Measurements from ENCODE around the gene GPC6. TPM values are rescaled to one million over a fixed set of nuclear protein-coding genes. Genes with fewer than 3 reads are reported as not detected.

GPC6 gene
- polyA plus RNA-seq, 2 of the 4 experiments (the other 2 are of a cell fraction), result 8.0 to 14.4 TPM

GRCh38 chr13:93183302-93183701 lies 43.3 kb upstream of the GPC6 start:
- Histone ChIP-seq H3K4me3 (no peak overlapping the region), H3K27ac (no peak overlapping the region), H3K4me1 (no peaks in the 10 kb centered on the region), H3K4me2 (no peak overlapping the region), H3K9me3 (no peaks in the 10 kb centered on the region)
- no peak for ATAC-seq
- 17% methylated on average over 1 of the region's 1 CpG for WGBS (ENCODE audit: missing lambda C conversion rate)
- no peak for DNase-seq (ENCODE audit: low read depth in 1 of 2, low spot score in 1 of 2)
- ChIA-PET CTCF (no interaction called here), POLR2A (no interaction called here)
- TF ChIP-seq JUN (IDR thresholded peaks at IDR 0.05), result no peak
- TF ChIP-seq, protein P1, sequence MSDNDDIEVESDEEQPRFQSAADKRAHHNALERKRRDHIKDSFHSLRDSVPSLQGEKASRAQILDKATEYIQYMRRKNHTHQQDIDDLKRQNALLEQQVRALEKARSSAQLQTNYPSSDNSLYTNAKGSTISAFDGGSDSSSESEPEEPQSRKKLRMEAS (IDR thresholded peaks at IDR 0.05), result no peak
- no peak for TF ChIP-seq TP53 (CRISPR knock-in tag; IDR thresholded peaks at IDR 0.05)
- TF ChIP-seq CBX8 (IDR thresholded peaks at IDR 0.05), result no peak
- TF ChIP-seq FOXS1 (CRISPR knock-in tag; IDR thresholded peaks at IDR 0.05), result no peak
- no peak for TF ChIP-seq CEBPB (IDR thresholded peaks at IDR 0.05)
- TF ChIP-seq ESRRA (IDR thresholded peaks at IDR 0.05; ENCODE audit: borderline replicate concordance, low read length), result no peak
- TF ChIP-seq HDAC2 (IDR thresholded peaks at IDR 0.05), result no peak
- TF ChIP-seq NR3C1 (IDR thresholded peaks at IDR 0.05), result no peak
- no peak for TF ChIP-seq ZFP36 (IDR thresholded peaks at IDR 0.05; ENCODE audit: borderline replicate concordance, partially characterized antibody)
- no peak for TF ChIP-seq FOSB (CRISPR knock-in tag; IDR thresholded peaks at IDR 0.05)
- TF ChIP-seq TFCP2L1 (CRISPR knock-in tag; IDR thresholded peaks at IDR 0.05), result no peak
- no peak for FAIRE-seq

- TF ChIP-seq FOSB (CRISPR knock-in tag; IDR thresholded peaks at IDR 0.05) (no peak), NPAS2 (CRISPR knock-in tag; IDR thresholded peaks at IDR 0.05; ENCODE audit: borderline replicate concordance) (no peak), FOSL2 (IDR thresholded peaks at IDR 0.05) (no peak), FOSL2 (CRISPR knock-in tag; IDR thresholded peaks at IDR 0.05) (no peak), EHMT2 (IDR thresholded peaks at IDR 0.05; ENCODE audit: low read depth) (no peak), RCOR1 (IDR thresholded peaks at IDR 0.05; ENCODE audit: low read depth, low read length) (no peak), CTCF (IDR thresholded peaks at IDR 0.05) (no peak), KDM1A (IDR thresholded peaks at IDR 0.05; ENCODE audit: low read depth) (no peak), KDM5A (IDR thresholded peaks at IDR 0.05) (no peak), ZFP36 (IDR thresholded peaks at IDR 0.05; ENCODE audit: borderline replicate concordance, partially characterized antibody) (no peak), POLR2A (IDR thresholded peaks at IDR 0.05; ENCODE audit: low read length) (no peak), RAD21 (conservative IDR thresholded peaks at IDR 0.05 in 1 of 2, IDR thresholded peaks at IDR 0.05 in 1 of 2) (no peak), ELK1 (IDR thresholded peaks at IDR 0.05; ENCODE audit: low read depth, low read length) (no peak), HOXA7 (CRISPR knock-in tag; IDR thresholded peaks at IDR 0.05) (no peak), HOXB5 (CRISPR knock-in tag; IDR thresholded peaks at IDR 0.05) (no peak), BHLHE40 (IDR thresholded peaks at IDR 0.05; ENCODE audit: low read depth, low read length) (no peak), HEYL (CRISPR knock-in tag; IDR thresholded peaks at IDR 0.05) (no peak), PBX3 (IDR thresholded peaks at IDR 0.05) (no peak)
- TF ChIP-seq, protein P2, sequence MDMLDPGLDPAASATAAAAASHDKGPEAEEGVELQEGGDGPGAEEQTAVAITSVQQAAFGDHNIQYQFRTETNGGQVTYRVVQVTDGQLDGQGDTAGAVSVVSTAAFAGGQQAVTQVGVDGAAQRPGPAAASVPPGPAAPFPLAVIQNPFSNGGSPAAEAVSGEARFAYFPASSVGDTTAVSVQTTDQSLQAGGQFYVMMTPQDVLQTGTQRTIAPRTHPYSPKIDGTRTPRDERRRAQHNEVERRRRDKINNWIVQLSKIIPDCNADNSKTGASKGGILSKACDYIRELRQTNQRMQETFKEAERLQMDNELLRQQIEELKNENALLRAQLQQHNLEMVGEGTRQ (IDR thresholded peaks at IDR 0.05), result no peak
- TF ChIP-seq, protein P1 (IDR thresholded peaks at IDR 0.05), result no peak
- no peak overlapping the region for H3K27ac ChIP-seq
- CTCF ChIA-PET, result interaction anchor here (1.0 kb wide), 1 partner anchor 38 kb away, joined by 3 read pairs; no protein-coding TSS in a partner anchor
Measured at GRCh38 chr13:93190006-93190405, 36.6 kb upstream of the GPC6 start.

More at GRCh38 chr13:93190006-93190405, 36.6 kb upstream of the GPC6 start:
- Histone ChIP-seq H3K4me2 (no peak overlapping the region), H3K4me3 (no peak overlapping the region), H3K9me3 (no peaks in the 10 kb centered on the region), H3K4me1 (no peaks in the 10 kb centered on the region)
- POLR2A ChIA-PET, result no interaction called here
- ATAC-seq (no peak), FAIRE-seq (no peak), DNase-seq (ENCODE audit: low read depth in 1 of 2, low spot score in 1 of 2) (no peak)
- WGBS (ENCODE audit: missing lambda C conversion rate), result 20% methylated on average over 2 of the region's 2 CpGs

Measured in A549 (cell line).